HG02840 (cell line): ENCODE measurements around the gene GDF15.
A peak's percentile ranks its signal among the peaks of the same experiment; 100 is the strongest.
"Not testable (repeated sequence)": the region's sequence is repeated elsewhere in the genome, so short reads cannot be mapped to it uniquely, and the experiment has no call there.

Source experiments
- ATAC-seq: cut with Tn5 transposase; IDR thresholded peaks from one replicate; pipeline ENCODE4 v1.9.1; 2021; ENCODE audit warnings: mild to moderate bottlenecking, moderate library complexity, moderate number of reproducible peaks; ENCODE audit not compliant: unreplicated experiment, low FRiP score

Gene GDF15

DNA sequence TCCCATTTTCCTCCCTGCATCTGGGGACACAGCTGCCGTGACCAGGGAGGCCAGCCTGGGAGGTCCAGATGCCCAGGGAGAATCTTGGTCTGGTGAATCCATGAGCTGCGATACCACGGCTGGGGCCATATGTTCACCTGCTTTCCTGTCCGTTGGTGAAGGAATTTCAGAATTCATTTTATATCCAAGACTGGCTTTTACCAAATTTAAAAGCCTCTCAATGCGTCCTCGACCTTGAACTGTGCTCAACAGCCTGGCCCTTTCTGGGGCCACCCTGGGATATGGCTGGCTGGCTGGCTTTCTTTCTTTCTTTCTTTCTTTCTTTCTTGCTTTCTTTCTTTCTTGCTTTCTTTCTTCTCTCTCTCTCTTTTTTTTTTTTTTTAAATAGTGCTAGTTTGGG lies 22.2 kb upstream of the GDF15 start:
- no peak for ATAC-seq

DNA sequence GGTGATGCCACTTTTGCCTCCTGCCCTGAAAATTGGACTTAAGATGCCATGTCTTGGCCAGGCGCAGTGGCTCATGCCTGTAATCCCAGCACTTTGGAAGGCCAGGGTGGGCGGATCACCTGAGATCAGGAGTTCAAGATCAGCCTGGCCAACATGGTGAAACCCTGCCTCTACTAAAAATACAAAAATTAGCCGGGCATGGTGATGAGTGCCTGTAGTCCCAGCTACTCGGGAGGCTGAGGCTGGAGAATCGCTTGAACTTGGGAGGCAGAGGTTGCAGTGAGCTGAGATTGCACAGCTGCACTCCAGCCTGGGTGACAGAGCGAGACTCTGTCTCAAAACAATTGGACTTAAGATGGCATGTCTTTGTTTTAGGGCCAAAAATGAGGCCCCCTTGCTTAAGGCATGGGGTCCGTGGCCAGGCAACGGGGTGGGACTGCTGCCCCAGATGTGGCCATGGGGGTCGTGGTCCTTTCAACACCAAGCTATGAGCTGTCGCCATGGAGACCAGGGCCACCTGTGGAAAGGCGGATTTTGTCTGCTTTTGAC lies 21.6 kb upstream of the GDF15 start:
- not testable (repeated sequence) for ATAC-seq

DNA sequence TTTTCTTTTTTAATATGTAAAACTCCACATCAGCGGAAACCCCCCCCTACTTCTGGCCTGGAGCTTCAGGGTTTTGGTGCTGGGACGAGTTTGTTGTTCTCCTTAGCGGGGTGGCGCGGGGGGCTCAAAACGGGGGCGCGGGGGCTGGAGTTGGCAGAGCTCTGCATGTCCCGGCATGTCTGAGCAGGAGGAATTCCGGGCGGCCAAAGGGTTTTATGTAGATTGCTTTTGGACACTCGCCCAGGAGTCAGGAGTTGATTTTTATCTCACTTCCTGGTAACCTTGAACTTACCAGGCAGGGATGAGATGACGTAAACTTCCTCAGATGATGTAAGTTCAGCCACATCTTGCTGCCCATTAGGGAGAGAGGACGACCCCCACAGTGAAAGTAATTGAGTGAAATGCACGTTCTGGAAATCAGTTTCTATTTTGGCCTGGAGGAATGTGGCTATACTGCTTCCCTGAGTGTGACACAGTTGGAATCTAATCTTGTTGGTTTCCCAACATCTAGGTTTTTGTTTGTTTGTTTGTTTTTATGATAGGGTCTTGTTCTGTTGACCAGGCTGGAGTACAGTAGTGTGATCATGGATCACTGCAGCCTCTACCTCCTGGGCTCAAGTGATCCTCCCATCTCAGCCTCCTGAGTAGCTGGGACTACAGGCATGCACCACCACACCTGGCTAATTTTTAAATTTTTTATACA lies 21.0 kb upstream of the GDF15 start:
- ATAC-seq: no peak

DNA sequence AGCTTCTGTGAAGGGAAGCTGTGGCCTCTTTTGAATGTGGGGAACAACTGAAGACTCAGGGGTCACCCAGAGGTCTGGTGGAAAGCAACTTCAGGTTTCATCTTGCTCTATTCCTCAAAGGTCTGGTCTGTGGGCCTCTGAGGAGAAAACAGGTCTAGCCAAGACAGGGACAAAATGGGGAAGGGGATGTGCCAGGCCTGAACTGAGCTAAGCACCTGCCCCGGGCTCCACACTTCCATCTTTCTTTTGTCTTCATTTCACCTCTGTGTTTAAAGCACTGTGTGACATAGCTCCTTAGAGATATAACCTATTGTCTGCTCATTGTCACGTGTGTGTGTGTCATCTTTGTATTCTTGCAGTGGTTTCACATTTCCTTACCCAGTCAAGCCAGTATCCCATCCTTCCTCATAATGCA lies 19.9 kb upstream of the GDF15 start:
- ATAC-seq: no peak

DNA sequence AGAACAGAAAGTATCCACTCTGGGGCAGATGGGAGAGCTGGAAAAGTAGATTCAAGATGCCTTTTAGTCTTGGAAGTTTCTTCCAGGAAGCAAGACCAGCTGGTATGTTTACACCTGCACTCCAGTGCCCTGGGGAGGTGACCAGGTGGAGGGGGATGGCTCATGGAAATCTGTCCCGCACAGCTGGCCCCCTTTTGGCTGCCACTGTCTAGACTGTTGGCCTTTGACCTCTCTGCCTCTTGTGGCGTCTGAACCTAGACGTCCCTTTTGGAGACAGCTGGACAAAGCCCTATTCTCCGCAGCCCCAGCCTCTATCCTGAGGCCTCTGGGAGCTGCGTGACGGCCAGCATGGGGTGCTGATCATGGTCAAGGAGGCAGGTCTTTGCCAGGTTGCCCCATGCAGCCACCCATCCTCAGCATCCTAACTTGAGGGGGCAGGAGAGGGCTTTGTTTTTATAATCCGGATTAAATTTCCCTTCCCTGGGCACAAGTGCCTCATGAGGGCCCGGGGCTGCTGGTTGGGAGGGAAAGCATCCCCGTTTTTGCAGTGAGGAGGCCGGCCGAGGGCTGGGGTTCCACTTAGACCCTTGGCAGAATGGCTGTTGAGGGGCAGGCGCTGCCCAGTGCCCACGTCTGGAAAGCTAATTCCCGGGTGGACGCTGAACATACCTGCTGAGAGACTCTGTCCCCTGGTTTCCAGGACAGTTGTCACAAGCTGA lies 17.3 kb upstream of the GDF15 start:
- ATAC-seq: no peak

DNA sequence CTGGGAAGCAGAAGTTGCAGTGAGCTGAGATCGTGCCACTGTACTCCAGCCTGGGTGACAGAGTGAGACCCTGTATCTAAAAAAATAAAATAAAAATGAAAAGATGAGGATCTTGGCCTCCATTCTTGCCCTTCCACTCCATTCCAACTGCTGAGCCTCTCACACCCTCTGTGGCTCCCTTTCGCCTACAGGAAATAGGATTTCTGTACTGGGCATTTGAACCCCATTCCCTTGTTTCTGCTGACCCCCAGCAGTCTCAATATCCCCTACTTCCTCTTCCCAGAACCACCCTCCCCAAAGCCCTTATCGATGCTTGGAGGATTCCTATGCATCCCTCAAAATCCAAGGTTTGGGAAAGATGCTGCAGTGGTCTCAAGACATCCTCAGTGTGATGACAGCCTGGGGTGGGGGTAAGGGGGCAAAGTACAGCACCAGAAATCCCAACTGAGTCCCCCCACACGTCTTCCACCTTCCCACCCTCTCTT lies 12.5 kb upstream of the GDF15 start:
- ATAC-seq: no peak

DNA sequence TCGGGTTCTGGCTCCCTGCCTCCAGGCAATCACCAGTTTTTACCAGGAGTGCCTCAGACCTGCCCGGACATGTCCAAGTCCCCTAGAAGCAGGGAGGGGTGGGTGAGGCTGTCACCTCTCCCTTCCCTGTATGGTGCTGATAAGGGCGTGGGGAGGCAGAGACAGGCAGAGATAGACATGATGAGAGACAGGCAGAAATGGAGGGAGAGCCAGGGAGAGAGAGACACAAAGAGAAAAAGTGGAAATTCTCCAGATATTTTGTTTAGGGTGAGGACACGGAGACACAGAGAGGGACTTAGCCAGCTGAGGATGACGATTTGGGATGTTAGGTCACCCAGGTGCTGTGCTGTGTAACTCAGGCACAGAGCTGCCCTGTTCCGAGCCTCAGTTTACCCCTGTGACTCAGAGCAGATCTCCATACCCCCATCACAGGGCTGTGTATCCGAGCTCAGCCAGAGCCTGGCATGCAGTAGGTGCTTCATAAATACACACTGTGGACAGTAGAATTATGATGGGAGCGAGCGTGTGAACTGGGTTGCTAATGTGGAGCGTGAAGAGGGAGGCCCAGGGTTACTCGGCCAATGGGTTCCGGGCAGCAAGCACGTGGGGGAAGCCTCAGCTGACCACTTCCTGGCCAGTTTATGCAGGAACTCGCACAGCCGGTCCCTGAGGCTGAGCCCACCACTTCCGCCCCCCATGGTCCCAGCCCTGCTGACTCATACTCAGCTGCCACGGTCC lies 11.9 kb upstream of the GDF15 start:
- ATAC-seq: peak; percentile 77

DNA sequence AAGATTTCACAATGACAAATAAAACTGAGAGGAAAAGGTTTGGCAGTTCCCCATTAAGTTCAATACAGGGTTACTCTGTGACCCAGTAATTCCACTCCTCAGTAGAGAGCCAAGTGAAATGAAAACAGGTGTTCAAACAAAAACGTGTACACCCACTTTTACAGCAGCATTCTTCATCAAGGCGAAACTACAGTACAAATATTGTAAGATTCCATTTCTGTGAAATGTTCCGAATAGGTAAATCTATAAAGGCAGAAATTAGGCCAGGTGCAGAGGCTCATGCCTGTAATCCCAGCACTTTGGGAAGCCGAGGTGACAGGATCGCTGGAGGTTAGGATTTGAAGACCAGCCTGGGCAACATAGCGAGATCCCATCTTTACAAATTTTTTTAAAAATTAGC lies 8.9 kb upstream of the GDF15 start:
- ATAC-seq: no peak

DNA sequence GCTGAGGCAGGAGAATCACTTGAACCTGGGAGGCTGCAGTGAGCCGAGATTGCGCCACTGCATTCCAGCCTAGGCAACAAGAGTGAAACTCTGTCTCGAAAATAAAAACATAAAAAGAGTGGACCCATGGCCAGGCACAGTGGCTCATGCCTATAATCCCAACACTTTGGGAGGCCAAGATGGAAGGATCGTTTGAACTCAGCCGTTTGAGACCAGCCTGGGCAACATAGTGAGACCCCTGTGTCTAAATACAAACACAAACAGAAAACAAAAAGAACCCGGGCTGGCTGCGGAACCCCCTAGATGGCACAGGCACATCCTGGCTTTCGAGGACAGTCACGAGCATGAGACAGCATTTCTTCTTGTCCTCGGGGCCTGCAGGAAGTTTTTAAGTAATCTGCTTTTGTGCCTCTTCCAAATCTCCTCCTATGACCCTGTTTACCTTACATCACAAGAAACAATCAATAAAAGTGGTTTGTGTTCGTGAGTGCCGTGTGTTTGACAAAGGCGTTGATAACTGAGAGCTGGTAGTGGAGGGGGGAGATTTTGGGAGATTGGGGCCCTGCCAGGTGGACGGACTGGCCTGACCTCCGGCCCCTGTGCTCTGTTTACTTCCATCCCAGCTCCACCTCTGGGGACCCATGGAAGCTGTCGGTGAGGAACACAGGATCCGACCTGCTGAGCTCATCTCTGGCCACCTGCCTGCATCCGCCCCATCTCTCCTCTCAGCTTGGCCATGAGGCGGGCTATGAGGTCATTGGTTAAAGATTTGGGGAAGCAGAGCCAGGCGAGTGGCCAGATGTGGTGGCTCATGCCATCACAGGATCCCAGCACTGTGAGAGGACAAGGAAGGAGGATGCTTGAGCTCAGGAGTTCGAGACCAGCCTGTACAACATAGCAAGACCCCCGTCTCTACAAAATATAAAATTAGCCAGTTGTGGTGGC lies 5.9 kb upstream of the GDF15 start:
- no peak for ATAC-seq

DNA sequence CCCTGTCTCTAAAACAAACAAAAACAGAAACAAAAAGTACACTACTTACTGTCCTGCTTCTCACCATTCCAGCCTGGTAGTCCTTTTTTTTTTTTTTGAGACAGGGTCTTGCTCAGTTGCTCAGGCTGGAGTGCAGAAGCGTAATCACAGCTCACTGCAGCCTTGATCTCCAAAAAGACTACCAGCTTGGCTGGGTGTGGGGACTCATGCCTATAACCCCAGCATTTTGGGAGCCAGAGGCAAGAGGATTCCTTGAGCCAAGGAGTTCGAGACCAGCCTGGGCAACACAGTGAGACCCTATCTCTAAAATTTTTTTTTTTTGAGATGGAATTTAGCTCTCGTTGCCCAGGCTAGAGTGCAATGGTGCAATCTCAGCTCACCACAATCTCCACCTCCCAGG lies 5.1 kb upstream of the GDF15 start:
- ATAC-seq: no peak

DNA sequence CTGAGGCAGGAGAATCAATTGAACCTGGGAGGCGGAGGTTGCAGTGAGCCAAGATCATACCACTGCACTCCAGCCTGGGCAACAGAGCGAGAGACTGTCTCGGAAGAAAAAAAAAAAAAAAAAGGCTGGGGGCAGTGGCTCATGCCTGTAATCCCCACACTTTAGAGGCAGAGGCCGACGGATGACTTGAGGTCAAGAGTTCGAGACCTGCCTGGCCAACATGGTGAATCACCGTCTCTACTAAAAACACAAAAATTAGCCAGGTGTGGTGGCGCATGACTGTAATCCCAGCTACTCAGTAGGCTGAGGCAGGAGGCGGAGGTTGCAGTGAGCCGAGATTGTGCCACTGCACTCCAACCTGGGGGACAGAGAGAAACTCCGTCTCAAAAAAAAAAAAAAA lies 2.3 kb upstream of the GDF15 start:
- ATAC-seq: not testable (repeated sequence)

DNA sequence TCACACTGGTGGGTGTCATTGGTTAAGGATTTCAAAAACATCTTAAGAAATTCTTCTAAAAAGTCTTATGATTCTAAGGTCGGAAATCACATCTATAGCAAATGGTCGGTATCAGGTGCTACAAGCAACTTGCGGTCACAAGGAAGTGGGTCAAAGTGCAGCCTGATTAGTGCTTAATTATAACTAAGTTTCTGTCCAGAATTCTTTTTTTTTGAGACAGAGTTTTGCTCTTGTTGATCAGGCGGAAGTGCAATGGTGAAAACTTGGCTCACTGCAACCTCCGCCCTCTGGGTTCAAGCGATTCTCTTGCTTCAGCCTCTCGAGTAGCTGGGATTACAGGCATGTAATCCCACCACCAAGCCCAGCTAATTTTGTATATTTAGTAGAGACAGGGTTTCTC lies 1.2 kb upstream of the GDF15 start:
- ATAC-seq: no peak

DNA sequence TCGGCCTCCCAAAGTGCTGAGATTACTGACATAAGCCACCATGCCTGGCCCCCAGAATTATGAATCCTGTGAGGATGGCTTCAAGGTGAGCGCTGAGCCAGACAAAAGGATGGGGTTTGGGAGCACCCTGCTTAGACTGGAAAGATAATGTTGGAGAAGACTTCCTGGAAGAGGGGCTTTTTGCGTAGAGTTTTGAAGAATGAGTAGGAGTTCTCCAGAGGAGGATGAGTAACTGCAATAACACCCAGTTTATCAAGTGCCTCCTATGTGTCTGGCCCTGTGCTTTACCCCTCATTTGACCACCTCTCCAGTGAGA lies 641 bp upstream of the GDF15 start:
- no peak for ATAC-seq

DNA sequence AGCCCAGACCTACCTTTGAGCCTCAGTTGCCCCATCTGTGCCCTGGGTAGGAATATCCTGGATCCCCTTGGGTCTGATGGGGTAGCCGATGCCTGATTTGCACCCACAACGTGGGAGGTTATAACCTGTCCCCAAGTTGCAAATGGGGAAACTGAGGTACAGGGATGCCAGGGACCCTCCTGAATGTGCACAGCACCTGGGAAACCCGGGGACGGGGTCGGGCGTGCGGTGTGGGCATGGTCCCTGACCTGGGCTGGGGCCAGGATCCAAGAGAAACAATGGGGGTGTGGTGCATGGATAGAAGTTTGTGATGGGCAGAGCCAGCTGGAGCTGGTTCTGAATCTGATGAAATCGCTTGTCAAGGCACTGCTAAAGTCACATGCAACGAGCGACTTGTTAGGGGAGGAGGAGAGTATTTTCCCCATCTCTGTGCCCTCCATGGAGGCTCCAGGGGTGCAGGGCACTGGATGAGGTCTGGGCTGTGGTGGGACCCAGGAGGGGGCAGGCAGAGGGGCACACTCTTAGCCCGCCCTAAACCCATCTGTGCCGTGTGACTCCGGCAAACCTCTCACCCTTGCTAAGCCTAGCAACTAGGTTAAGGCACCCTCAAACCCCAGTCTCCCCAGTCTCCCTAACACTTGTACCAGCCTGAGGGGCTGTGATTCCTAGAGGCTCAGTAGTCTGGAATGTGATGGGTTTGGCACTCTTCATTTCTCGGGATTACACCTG lies 749 bp downstream of the GDF15 start:
- no peak for ATAC-seq

DNA sequence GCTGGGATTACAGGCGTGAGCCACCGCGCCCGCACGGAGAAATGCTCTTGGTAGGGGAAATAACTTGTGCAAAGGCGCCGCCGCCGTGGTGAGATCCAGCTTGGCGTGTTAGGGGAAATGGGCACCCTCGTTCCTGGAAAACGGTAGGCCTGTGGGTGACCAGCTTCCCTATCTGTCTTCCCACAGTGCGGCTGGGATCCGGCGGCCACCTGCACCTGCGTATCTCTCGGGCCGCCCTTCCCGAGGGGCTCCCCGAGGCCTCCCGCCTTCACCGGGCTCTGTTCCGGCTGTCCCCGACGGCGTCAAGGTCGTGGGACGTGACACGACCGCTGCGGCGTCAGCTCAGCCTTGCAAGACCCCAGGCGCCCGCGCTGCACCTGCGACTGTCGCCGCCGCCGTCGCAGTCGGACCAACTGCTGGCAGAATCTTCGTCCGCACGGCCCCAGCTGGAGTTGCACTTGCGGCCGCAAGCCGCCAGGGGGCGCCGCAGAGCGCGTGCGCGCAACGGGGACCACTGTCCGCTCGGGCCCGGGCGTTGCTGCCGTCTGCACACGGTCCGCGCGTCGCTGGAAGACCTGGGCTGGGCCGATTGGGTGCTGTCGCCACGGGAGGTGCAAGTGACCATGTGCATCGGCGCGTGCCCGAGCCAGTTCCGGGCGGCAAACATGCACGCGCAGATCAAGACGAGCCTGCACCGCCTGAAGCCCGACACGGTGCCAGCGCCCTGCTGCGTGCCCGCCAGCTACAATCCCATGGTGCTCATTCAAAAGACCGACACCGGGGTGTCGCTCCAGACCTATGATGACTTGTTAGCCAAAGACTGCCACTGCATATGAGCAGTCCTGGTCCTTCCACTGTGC lies 2.4 kb downstream of the GDF15 start:
- peak; percentile 59 for ATAC-seq

DNA sequence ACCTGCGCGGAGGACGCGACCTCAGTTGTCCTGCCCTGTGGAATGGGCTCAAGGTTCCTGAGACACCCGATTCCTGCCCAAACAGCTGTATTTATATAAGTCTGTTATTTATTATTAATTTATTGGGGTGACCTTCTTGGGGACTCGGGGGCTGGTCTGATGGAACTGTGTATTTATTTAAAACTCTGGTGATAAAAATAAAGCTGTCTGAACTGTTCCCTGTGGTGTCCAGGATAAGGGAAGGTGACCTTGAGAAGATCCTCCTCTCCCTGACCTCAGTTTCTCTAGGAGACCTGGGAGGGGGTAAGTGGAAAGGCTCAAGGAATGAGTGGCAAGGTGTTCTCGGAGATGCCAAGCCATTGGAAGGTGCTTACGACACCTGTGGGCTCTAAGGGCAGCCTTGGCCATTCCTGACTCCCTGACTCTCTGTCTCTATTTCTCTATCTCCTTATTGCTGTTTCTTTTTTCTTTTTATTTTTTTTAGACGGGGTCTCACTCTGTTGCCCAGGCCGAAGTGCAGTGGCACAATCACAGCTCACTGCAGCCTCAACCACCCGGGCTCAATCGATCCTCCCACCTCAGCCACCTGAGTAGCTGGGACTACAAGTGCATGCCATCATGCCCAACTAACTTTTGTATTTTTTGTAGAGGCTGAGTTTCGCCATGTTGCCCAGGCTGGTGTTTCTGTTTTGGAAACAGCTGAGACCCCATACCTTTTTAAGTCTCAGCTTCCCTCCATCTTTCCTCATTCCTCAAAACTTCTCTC lies 3.2 kb downstream of the GDF15 start:
- ATAC-seq: no peak

DNA sequence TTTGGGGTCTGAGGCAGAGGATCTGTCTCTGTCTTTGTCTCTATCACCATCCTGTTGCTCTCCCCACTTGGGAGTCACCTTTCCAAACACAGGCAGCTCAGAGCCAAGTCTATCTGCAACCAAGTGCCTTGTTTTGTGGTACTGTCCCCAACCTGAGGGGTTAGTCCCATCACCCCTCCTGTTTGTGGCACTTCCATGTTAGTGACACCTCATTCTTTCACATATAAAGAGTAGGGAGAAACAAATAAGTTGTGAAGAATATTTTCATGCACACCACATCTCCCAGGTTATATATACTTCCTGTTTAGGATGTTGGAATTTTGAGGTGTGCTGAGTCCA lies 3.7 kb downstream of the GDF15 start:
- no peak for ATAC-seq
